ENCODE measurements around the gene TTLL9.

The TTLL9 gene

GRCh38 chr20:31857861-31858759, 12.3 kb upstream of the TTLL9 start:
- no peak for DNase-seq (ENCODE audit: low read depth)

- DNase-seq (ENCODE audit: low read depth): no peak
Observed at GRCh38 chr20:31858760-31859083, 11.7 kb upstream of the TTLL9 start.

GRCh38 chr20:31859266-31859997, 11.0 kb upstream of the TTLL9 start:
- no peak for DNase-seq (ENCODE audit: low read depth)

- no peak for DNase-seq (ENCODE audit: low read depth)
Observed at GRCh38 chr20:31859998-31860380, 10.4 kb upstream of the TTLL9 start.

- DNase-seq (ENCODE audit: low read depth): no peak
Observed at GRCh38 chr20:31860390-31861134, 9.9 kb upstream of the TTLL9 start.

GRCh38 chr20:31861135-31861384, 9.4 kb upstream of the TTLL9 start:
- DNase-seq (ENCODE audit: low read depth): no peak

GRCh38 chr20:31861385-31862156, 8.9 kb upstream of the TTLL9 start:
- DNase-seq (ENCODE audit: low read depth): no peak

- no peak for DNase-seq (ENCODE audit: low read depth)
Observed at GRCh38 chr20:31862157-31862470, 8.3 kb upstream of the TTLL9 start.

GRCh38 chr20:31862506-31862905, 7.9 kb upstream of the TTLL9 start:
- DNase-seq (ENCODE audit: low read depth): no peak

GRCh38 chr20:31863296-31864085, 6.9 kb upstream of the TTLL9 start:
- no peak for DNase-seq (ENCODE audit: low read depth)

GRCh38 chr20:31864521-31865400, 5.7 kb upstream of the TTLL9 start:
- no peak for DNase-seq (ENCODE audit: low read depth)

- no peak for DNase-seq (ENCODE audit: low read depth)
Observed at GRCh38 chr20:31866221-31866620, 4.2 kb upstream of the TTLL9 start.

GRCh38 chr20:31868853-31869672, 1.4 kb upstream of the TTLL9 start:
- no peak for DNase-seq (ENCODE audit: low read depth)

GRCh38 chr20:31869673-31869941, 827 bp upstream of the TTLL9 start:
- no peak for DNase-seq (ENCODE audit: low read depth)

GRCh38 chr20:31870726-31871617, 538 bp downstream of the TTLL9 start:
- no peak for DNase-seq (ENCODE audit: low read depth)

- DNase-seq (ENCODE audit: low read depth): no peak
Observed at GRCh38 chr20:31871618-31871954, 1.2 kb downstream of the TTLL9 start.

- DNase-seq (ENCODE audit: low read depth): no peak
Observed at GRCh38 chr20:31872406-31872805, 2.0 kb downstream of the TTLL9 start.

- no peak for DNase-seq (ENCODE audit: low read depth)
Observed at GRCh38 chr20:31875671-31876070, 5.2 kb downstream of the TTLL9 start.

GRCh38 chr20:31877684-31878083, 7.2 kb downstream of the TTLL9 start:
- no peak for DNase-seq (ENCODE audit: low read depth)

Data from HS-5 (cell line).